Measurements from ENCODE around the gene PDE8B.

PDE8B gene

GRCh38 chr5:77230727-77231470, 20.4 kb downstream of the PDE8B start:
- no peak for ATAC-seq (ENCODE audit: insufficient read depth, low read depth)
- no peak for DNase-seq
- Histone ChIP-seq H3K36me3 (ENCODE audit: insufficient read depth, low read length) (no peaks in the 10 kb centered on the region), H3K27ac (ENCODE audit: low read length) (no peak overlapping the region), H3K4me3 (ENCODE audit: low read depth in 1 of 2, low read length in 2 of 2) (no peak overlapping the region), H2AFZ (ENCODE audit: low read depth, low read length) (no peak overlapping the region), H4K20me1 (ENCODE audit: insufficient read depth, low read length) (no peaks in the 10 kb centered on the region), H3K27me3 (ENCODE audit: insufficient read depth, low read length, poor library complexity) (no peaks in the 10 kb centered on the region), H3K79me2 (ENCODE audit: insufficient read depth, low read length) (no peaks in the 10 kb centered on the region), H3K9me3 (ENCODE audit: insufficient read depth, low read length, severe bottlenecking) (no peaks in the 10 kb centered on the region), H3K9ac (ENCODE audit: low read depth, low read length) (no peak overlapping the region), H3K4me2 (ENCODE audit: insufficient read depth, low read length) (no peak overlapping the region), H3K4me1 (ENCODE audit: insufficient read depth, low read length) (no peaks in the 10 kb centered on the region)
- TF ChIP-seq, protein P1, sequence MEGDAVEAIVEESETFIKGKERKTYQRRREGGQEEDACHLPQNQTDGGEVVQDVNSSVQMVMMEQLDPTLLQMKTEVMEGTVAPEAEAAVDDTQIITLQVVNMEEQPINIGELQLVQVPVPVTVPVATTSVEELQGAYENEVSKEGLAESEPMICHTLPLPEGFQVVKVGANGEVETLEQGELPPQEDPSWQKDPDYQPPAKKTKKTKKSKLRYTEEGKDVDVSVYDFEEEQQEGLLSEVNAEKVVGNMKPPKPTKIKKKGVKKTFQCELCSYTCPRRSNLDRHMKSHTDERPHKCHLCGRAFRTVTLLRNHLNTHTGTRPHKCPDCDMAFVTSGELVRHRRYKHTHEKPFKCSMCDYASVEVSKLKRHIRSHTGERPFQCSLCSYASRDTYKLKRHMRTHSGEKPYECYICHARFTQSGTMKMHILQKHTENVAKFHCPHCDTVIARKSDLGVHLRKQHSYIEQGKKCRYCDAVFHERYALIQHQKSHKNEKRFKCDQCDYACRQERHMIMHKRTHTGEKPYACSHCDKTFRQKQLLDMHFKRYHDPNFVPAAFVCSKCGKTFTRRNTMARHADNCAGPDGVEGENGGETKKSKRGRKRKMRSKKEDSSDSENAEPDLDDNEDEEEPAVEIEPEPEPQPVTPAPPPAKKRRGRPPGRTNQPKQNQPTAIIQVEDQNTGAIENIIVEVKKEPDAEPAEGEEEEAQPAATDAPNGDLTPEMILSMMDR (IDR thresholded peaks at IDR 0.05; ENCODE audit: borderline replicate concordance, extremely low read depth, low read length, poor library complexity, severe bottlenecking) = no peak

GRCh38 chr5:77231471-77232138, 21.1 kb downstream of the PDE8B start:
- no peaks in the 10 kb centered on the region for H3K4me1 ChIP-seq (ENCODE audit: insufficient read depth, low read length)
- no peak for DNase-seq
- H3K36me3 ChIP-seq (ENCODE audit: insufficient read depth, low read length) = no peaks in the 10 kb centered on the region
- H2AFZ ChIP-seq (ENCODE audit: low read depth, low read length) = no peak overlapping the region
- no peak for ATAC-seq (ENCODE audit: insufficient read depth, low read depth)
- H3K4me3 ChIP-seq (ENCODE audit: low read depth in 1 of 2, low read length in 2 of 2) = no peak overlapping the region
- TF ChIP-seq, protein P1 (IDR thresholded peaks at IDR 0.05; ENCODE audit: borderline replicate concordance, extremely low read depth, low read length, poor library complexity, severe bottlenecking) = no peak
- TF ChIP-seq EZH2 (IDR thresholded peaks at IDR 0.05; ENCODE audit: borderline replicate concordance, low read depth, low read length, severe bottlenecking) = no peak
- H3K4me2 ChIP-seq (ENCODE audit: insufficient read depth, low read length) = no peak overlapping the region
- no peaks in the 10 kb centered on the region for H4K20me1 ChIP-seq (ENCODE audit: insufficient read depth, low read length)
- H3K9me3 ChIP-seq (ENCODE audit: insufficient read depth, low read length, severe bottlenecking) = no peaks in the 10 kb centered on the region
- no peak overlapping the region for H3K27ac ChIP-seq (ENCODE audit: low read length)
- H3K27me3 ChIP-seq (ENCODE audit: insufficient read depth, low read length, poor library complexity) = no peaks in the 10 kb centered on the region
- no peaks in the 10 kb centered on the region for H3K79me2 ChIP-seq (ENCODE audit: insufficient read depth, low read length)
- H3K9ac ChIP-seq (ENCODE audit: low read depth, low read length) = no peak overlapping the region

DNA sequence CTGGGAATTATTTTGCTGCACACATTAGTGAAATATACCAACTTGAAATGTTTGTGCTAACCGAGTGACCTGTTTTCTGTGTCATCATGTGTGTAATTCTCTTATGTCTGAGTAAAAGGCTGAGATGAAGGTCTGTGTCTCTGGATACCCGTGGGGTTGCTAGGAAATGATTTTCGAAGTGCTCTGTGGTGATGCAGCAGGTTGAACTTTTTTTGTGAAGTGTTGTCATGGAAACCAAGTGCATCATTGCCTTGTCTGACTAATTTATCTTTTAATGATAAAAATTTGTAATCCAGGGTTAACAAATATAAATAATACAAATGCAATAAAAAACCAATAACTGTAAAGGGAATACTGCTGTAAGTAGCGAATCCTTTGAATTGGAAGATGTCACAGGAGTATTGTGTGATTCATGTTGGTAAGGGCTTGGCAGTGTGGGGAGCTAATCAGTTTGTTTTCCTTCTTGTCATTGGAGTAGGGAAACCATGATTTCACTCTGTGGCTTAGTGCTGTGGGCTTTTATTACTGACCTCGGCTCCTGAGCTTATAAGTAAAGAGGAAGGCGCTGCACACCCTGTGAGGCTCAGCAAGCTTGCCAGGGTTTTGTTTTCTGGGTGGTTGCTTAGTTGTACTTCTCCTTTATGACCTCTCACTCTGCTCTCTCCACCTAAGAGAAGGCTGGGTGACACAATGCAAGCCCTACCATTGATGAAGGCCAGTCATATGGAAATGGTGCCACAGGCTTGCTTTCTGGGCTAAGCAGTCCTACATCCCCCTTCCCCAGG, 22.3 kb downstream of the PDE8B start:
- Histone ChIP-seq H2AFZ (ENCODE audit: low read depth, low read length) (no peak overlapping the region), H3K4me2 (ENCODE audit: insufficient read depth, low read length) (no peak overlapping the region), H3K79me2 (ENCODE audit: insufficient read depth, low read length) (no peaks in the 10 kb centered on the region)

More for the DNA sequence above, 22.3 kb downstream of the PDE8B start:
- Histone ChIP-seq H4K20me1 (ENCODE audit: insufficient read depth, low read length) (no peaks in the 10 kb centered on the region), H3K9me3 (ENCODE audit: insufficient read depth, low read length, severe bottlenecking) (no peaks in the 10 kb centered on the region), H3K4me1 (ENCODE audit: insufficient read depth, low read length) (no peaks in the 10 kb centered on the region), H3K27ac (ENCODE audit: low read length) (no peak overlapping the region), H3K27me3 (ENCODE audit: insufficient read depth, low read length, poor library complexity) (no peaks in the 10 kb centered on the region), H3K4me3 (ENCODE audit: low read depth in 1 of 2, low read length in 2 of 2) (no peak overlapping the region), H3K36me3 (ENCODE audit: insufficient read depth, low read length) (no peaks in the 10 kb centered on the region), H3K9ac (ENCODE audit: low read depth, low read length) (no peak overlapping the region)
- ATAC-seq (ENCODE audit: insufficient read depth, low read depth) (no peak), DNase-seq (no peak)
- TF ChIP-seq, protein P1 (IDR thresholded peaks at IDR 0.05; ENCODE audit: borderline replicate concordance, extremely low read depth, low read length, poor library complexity, severe bottlenecking) = no peak
- no peak for TF ChIP-seq EZH2 (IDR thresholded peaks at IDR 0.05; ENCODE audit: borderline replicate concordance, low read depth, low read length, severe bottlenecking)
